Measurements from ENCODE around the gene DYRK4. TPM values are rescaled to one million over a fixed set of nuclear protein-coding genes. Genes with fewer than 3 reads are reported as not detected.

Gene DYRK4
- total and polyA plus RNA-seq, 11 donors: 21.4 to 52.5 (median 31.1) TPM

- Histone ChIP-seq H3K9me3 (no peaks in the 10 kb centered on the region), H3K4me1 (peaks cover 0 to 41% (median 7%) of the 10 kb centered on the region in 12 donors), H3K4me3 (no peak overlapping the region), H3K27ac (peak overlapping the region in 1 of 12 donors; percentile 73), H3K27me3 (no peaks in the 10 kb centered on the region), H3K36me3 (no peaks in the 10 kb centered on the region)
- 96 to 98% (median 96%) methylated on average over 2 of the region's 2 CpGs for WGBS, 4 donors
- ATAC-seq (no peak), DNase-seq (no peak)
- no peak for TF ChIP-seq CTCF (IDR thresholded peaks at IDR 0.05)
- no peak for TF ChIP-seq POLR2A (IDR thresholded peaks at IDR 0.05)
- intact Hi-C loops (cut with DNase I): no loop called here
These were observed 3.8 kb upstream of the DYRK4 start for GRCh38 chr12:4558171-4558570.

- Histone ChIP-seq H3K27me3 (peaks cover 0 to 5% (median 0%) of the 10 kb centered on the region in 9 donors), H3K36me3 (no peaks in the 10 kb centered on the region), H3K27ac (no peak overlapping the region), H3K4me1 (peaks cover 0 to 43% (median 5%) of the 10 kb centered on the region in 12 donors), H3K4me3 (no peak overlapping the region), H3K9me3 (no peaks in the 10 kb centered on the region)
- ATAC-seq (no peak), DNase-seq (no peak)
- WGBS, 4 donors: 79 to 91% (median 85%) methylated on average over 3 of the region's 3 CpGs
- TF ChIP-seq CTCF (IDR thresholded peaks at IDR 0.05) (no peak), POLR2A (IDR thresholded peaks at IDR 0.05) (no peak)
- intact Hi-C loops (cut with DNase I): loop anchor here in 1 of 10 donors (2.0 kb wide), 1 partner anchor 41 kb away; no protein-coding TSS in a partner anchor
These were observed 1.3 kb downstream of the DYRK4 start for GRCh38 chr12:4563336-4563735.

- Histone ChIP-seq H3K27ac (peak overlapping the region in 1 of 12 donors; percentile 85), H3K4me3 (no peak overlapping the region), H3K9me3 (no peaks in the 10 kb centered on the region), H3K27me3 (peaks cover 0 to 5% (median 0%) of the 10 kb centered on the region in 9 donors), H3K4me1 (peaks cover 0 to 43% (median 5%) of the 10 kb centered on the region in 12 donors), H3K36me3 (no peaks in the 10 kb centered on the region)
- ATAC-seq: no peak
- intact Hi-C loops (cut with DNase I): no loop called here
- no peak for TF ChIP-seq POLR2A (IDR thresholded peaks at IDR 0.05)
- TF ChIP-seq CTCF (IDR thresholded peaks at IDR 0.05): no peak
- WGBS, 4 donors: 73 to 77% (median 74%) methylated on average over 5 of the region's 5 CpGs
- DNase-seq: no peak
These were observed 2.8 kb downstream of the DYRK4 start for GRCh38 chr12:4564818-4565217.

GRCh38 chr12:4566474-4566873 lies 4.5 kb downstream of the DYRK4 start:
- Histone ChIP-seq H3K27me3 (peaks cover 0 to 5% (median 0%) of the 10 kb centered on the region in 9 donors), H3K4me3 (no peak overlapping the region), H3K4me1 (peaks cover 0 to 43% (median 5%) of the 10 kb centered on the region in 12 donors), H3K36me3 (no peaks in the 10 kb centered on the region), H3K9me3 (no peaks in the 10 kb centered on the region), H3K27ac (peak overlapping the region in 1 of 12 donors; percentile 85)
- intact Hi-C loops (cut with DNase I): no loop called here
- DNase-seq (no peak), ATAC-seq (no peak)
- TF ChIP-seq CTCF (IDR thresholded peaks at IDR 0.05): no peak
- TF ChIP-seq POLR2A (IDR thresholded peaks at IDR 0.05): no peak
- 80 to 87% (median 82%) methylated on average over 2 of the region's 2 CpGs for WGBS, 4 donors

All from heart left ventricle (tissue), 16 donors.